ENCODE data around the gene SPATA31C2.

The SPATA31C2 gene

DNA sequence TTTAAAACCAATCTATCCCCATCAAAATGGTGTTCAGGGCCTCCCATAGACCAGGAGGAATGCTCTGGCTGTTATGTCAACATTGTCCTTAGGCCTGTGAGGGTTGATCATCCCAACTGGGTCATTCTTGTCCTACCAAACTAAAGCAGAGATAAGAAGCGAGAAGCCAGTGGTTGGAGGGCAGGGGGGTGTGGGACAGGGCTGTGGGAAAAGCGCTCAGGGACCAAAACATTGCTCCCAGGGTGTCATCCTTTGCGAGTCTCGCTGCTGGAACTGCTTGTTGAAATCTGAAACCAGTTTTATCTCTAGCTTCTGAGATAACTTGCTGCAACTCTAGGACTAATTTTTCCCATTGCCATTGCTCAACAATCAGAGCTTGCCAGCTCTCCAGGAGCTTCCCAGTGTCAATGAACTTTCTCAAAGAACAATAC, 48.1 kb downstream of the SPATA31C2 start:
- DNase-seq (ENCODE audit: low spot score), result no peak
- ChIA-PET CTCF (no interaction called here), POLR2A (ENCODE audit: low non-redundant PET) (no interaction called here)
- TF ChIP-seq, protein P1, sequence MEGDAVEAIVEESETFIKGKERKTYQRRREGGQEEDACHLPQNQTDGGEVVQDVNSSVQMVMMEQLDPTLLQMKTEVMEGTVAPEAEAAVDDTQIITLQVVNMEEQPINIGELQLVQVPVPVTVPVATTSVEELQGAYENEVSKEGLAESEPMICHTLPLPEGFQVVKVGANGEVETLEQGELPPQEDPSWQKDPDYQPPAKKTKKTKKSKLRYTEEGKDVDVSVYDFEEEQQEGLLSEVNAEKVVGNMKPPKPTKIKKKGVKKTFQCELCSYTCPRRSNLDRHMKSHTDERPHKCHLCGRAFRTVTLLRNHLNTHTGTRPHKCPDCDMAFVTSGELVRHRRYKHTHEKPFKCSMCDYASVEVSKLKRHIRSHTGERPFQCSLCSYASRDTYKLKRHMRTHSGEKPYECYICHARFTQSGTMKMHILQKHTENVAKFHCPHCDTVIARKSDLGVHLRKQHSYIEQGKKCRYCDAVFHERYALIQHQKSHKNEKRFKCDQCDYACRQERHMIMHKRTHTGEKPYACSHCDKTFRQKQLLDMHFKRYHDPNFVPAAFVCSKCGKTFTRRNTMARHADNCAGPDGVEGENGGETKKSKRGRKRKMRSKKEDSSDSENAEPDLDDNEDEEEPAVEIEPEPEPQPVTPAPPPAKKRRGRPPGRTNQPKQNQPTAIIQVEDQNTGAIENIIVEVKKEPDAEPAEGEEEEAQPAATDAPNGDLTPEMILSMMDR (conservative IDR thresholded peaks at IDR 0.05; ENCODE audit: low read depth), result no peak
- no peak overlapping the region for H3K27ac ChIP-seq

GRCh38 chr9:88087906-88088305, 50.4 kb downstream of the SPATA31C2 start:
- DNase-seq (ENCODE audit: low spot score), result no peak
- CTCF ChIA-PET, result interaction anchor here (1.0 kb wide), 1 partner anchor 12 kb away, joined by 4 read pairs; no protein-coding TSS in a partner anchor

GRCh38 chr9:88085476-88085875, 52.8 kb downstream of the SPATA31C2 start:
- TF ChIP-seq, protein P1 (conservative IDR thresholded peaks at IDR 0.05; ENCODE audit: low read depth), result no peak
- ChIA-PET POLR2A (ENCODE audit: low non-redundant PET) (no interaction called here), CTCF (interaction anchor here (1.1 kb wide), 1 partner anchor 9 kb away, joined by 7 read pairs; no protein-coding TSS in a partner anchor)
- DNase-seq (ENCODE audit: low spot score), result peak; percentile 27
- no peak overlapping the region for H3K27ac ChIP-seq

More at GRCh38 chr9:88087906-88088305, 50.4 kb downstream of the SPATA31C2 start:
- TF ChIP-seq, protein P1 (conservative IDR thresholded peaks at IDR 0.05; ENCODE audit: low read depth), result no peak
- H3K27ac ChIP-seq, result no peak overlapping the region
- POLR2A ChIA-PET (ENCODE audit: low non-redundant PET), result no interaction called here

GRCh38 chr9:88084357-88085183, 53.7 kb downstream of the SPATA31C2 start:
- POLR2A ChIA-PET (ENCODE audit: low non-redundant PET), result no interaction called here
- H3K27ac ChIP-seq, result no peak overlapping the region
- TF ChIP-seq, protein P1 (conservative IDR thresholded peaks at IDR 0.05; ENCODE audit: low read depth), result no peak
- DNase-seq (ENCODE audit: low spot score), result no peak
- CTCF ChIA-PET, result no interaction called here
